GM12873 (cell line): Measurements from ENCODE around the gene CYB5A.

ENCODE experiments used
- CTCF ChIP-seq: IDR thresholded peaks from 2 replicates; pipeline ENCODE4 v1.5.1; 2012; ENCODE audit warnings: low read depth, mild to moderate bottlenecking, moderate library complexity, low read length, control low read depth; ENCODE audit not compliant: insufficient read depth; ENCODE audit errors: missing control alignments

The CYB5A gene

GRCh38 chr18:74217476-74218143, 74.2 kb downstream of the CYB5A start:
- no peak for TF ChIP-seq CTCF

DNA sequence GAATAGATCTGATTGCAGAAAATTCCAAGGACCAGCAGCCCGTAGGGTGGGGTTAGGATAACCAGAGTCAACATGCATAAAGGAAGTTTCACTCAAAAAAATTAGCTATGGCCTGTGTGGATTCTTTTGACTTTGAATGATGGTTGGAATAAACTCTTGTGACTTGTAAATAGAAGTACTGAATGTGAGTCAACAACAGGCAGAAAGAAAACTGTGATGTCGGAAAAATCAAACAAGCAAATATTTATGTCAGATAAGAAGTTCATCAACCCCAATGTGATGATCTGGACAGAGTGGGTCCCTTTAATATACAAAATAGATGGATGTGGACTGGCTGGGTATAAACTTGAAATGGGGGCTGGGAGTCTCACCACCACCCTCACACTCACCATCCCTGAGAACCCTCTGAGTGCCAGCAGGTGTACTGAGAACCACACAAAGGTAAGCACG, 75.1 kb downstream of the CYB5A start:
- no peak for TF ChIP-seq CTCF

DNA sequence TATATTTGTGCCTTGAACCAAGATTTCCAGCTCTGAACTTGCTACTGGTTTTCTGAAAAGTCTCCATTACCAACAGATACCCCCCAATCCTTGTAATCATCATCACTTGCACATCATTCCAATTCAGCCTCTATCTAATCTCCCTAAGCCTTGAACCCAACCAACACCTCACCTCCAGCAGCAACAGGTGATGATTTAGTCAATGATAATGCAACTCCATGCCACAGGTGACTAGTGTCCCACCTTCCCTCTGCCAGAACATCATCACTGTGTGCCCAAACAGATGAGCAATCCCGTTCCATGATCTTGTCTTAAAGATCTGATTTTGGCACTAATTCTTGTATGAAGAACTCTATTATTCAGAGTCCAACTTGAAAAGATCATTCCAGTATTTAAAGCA, 75.9 kb downstream of the CYB5A start:
- TF ChIP-seq CTCF, result no peak

GRCh38 chr18:74213429-74213828, 78.3 kb downstream of the CYB5A start:
- no peak for TF ChIP-seq CTCF

DNA sequence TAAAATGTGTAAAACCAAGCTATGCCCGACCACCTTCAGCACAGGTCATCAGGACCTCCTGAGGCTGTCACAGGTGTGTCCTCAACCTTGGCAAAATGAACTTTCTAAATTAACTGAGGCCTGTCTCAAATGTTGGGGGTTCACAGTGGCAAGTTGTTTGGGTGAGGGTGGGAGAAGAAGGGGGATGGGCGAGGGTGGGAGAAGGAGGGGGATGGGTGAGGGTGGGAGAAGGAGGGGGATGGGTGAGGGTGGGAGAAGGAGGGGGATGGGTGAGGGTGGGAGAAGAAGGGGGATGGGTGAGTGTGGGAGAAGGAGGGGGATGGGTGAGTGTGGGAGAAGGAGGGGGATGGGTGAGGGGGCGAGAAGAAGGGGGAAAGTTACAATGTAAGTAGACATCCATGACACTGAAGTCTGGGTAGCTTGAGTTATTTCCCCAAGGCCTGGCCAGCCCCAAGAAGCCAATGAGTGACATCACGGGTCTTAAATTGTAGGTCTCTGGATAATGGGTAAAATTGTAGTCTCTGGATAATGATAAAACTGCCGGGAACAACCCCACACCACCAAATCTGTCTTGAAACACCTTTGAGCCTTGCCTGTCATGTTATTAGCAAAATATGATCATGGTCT, 87.1 kb downstream of the CYB5A start:
- no peak for TF ChIP-seq CTCF

GRCh38 chr18:74203811-74204210, 88.0 kb downstream of the CYB5A start:
- no peak for TF ChIP-seq CTCF
